Skin epidermis (tissue), 12 donors: ENCODE data around the gene NFKB1.
A peak's percentile ranks its signal among the peaks of the same experiment; 100 is the strongest.

Source experiments
- H3K27ac ChIP-seq, 21 experiments: fragments of 200-600 bp; sonication (generic) in 11 of 21; one replicate each; pipeline ENCODE4 v1.5.0; 2020; ENCODE audit warnings: mild to moderate bottlenecking in 3 of 21, inconsistent platforms in 2 of 21, moderate library complexity in 2 of 21
- H3K4me3 ChIP-seq, 7 experiments: fragments of 200-600 bp; sonication (generic) in 2 of 7; one replicate each; pipeline ENCODE4 v1.5.0; 2020; ENCODE audit warnings: inconsistent platforms in 2 of 7, mild to moderate bottlenecking in 2 of 7, moderate library complexity in 1 of 7

NFKB1 gene

GRCh38 chr4:102525097-102525496, 23.9 kb downstream of the NFKB1 start:
- no peak overlapping the region for H3K4me3 ChIP-seq
- no peak overlapping the region for H3K27ac ChIP-seq

GRCh38 chr4:102525504-102525903, 24.3 kb downstream of the NFKB1 start:
- Histone ChIP-seq H3K4me3 (no peak overlapping the region), H3K27ac (no peak overlapping the region)

- Histone ChIP-seq H3K4me3 (no peak overlapping the region), H3K27ac (no peak overlapping the region)
These were observed 25.4 kb downstream of the NFKB1 start for GRCh38 chr4:102526532-102526931.

- Histone ChIP-seq H3K27ac (peak overlapping the region in 1 of 21 experiments; percentile 51), H3K4me3 (no peak overlapping the region)
These were observed 26.6 kb downstream of the NFKB1 start for GRCh38 chr4:102527695-102528283.

- no peak overlapping the region for H3K4me3 ChIP-seq
- no peak overlapping the region for H3K27ac ChIP-seq
These were observed 28.8 kb downstream of the NFKB1 start for GRCh38 chr4:102529977-102530376.

GRCh38 chr4:102530986-102531385, 29.8 kb downstream of the NFKB1 start:
- Histone ChIP-seq H3K27ac (no peak overlapping the region), H3K4me3 (no peak overlapping the region)

GRCh38 chr4:102531462-102531861, 30.3 kb downstream of the NFKB1 start:
- no peak overlapping the region for H3K27ac ChIP-seq
- no peak overlapping the region for H3K4me3 ChIP-seq

- H3K27ac ChIP-seq: no peak overlapping the region
These were observed 32.2 kb downstream of the NFKB1 start for GRCh38 chr4:102533348-102533747.

GRCh38 chr4:102533904-102534303, 32.7 kb downstream of the NFKB1 start:
- Histone ChIP-seq H3K27ac (peak overlapping the region in 2 of 21 experiments; percentile 5 to 57), H3K4me3 (no peak overlapping the region)

More at GRCh38 chr4:102533348-102533747, 32.2 kb downstream of the NFKB1 start:
- H3K4me3 ChIP-seq: no peak overlapping the region

GRCh38 chr4:102534845-102535244, 33.7 kb downstream of the NFKB1 start:
- H3K4me3 ChIP-seq: no peak overlapping the region
- H3K27ac ChIP-seq: no peak overlapping the region

- H3K27ac ChIP-seq: peak overlapping the region in 3 of 21 experiments; percentile 1 to 11 (median 7)
- H3K4me3 ChIP-seq: no peak overlapping the region
These were observed 34.4 kb downstream of the NFKB1 start for GRCh38 chr4:102535398-102536082.

GRCh38 chr4:102536768-102537167, 35.6 kb downstream of the NFKB1 start:
- H3K4me3 ChIP-seq: no peak overlapping the region

GRCh38 chr4:102537269-102537668, 36.1 kb downstream of the NFKB1 start:
- peak overlapping the region in 1 of 21 experiments; percentile 19 for H3K27ac ChIP-seq
- no peak overlapping the region for H3K4me3 ChIP-seq

More at GRCh38 chr4:102536768-102537167, 35.6 kb downstream of the NFKB1 start:
- H3K27ac ChIP-seq: peak overlapping the region in 1 of 21 experiments; percentile 19

GRCh38 chr4:102541697-102542096, 40.5 kb downstream of the NFKB1 start:
- Histone ChIP-seq H3K27ac (peak overlapping the region in 4 of 21 experiments; percentile 45 to 79 (median 68)), H3K4me3 (no peak overlapping the region)

- Histone ChIP-seq H3K4me3 (no peak overlapping the region), H3K27ac (peak overlapping the region in 19 of 21 experiments; percentile 28 to 79 (median 55))
These were observed 42.1 kb downstream of the NFKB1 start for GRCh38 chr4:102543030-102543928.

- Histone ChIP-seq H3K4me3 (no peak overlapping the region), H3K27ac (peak overlapping the region in 1 of 21 experiments; percentile 26)
These were observed 45.5 kb downstream of the NFKB1 start for GRCh38 chr4:102546635-102547034.

- no peak overlapping the region for H3K4me3 ChIP-seq
- no peak overlapping the region for H3K27ac ChIP-seq
These were observed 46.8 kb downstream of the NFKB1 start for GRCh38 chr4:102547973-102548372.

GRCh38 chr4:102551958-102552565, 50.9 kb downstream of the NFKB1 start:
- Histone ChIP-seq H3K27ac (peak overlapping the region in 1 of 21 experiments; percentile 14), H3K4me3 (no peak overlapping the region)

GRCh38 chr4:102552781-102553180, 51.6 kb downstream of the NFKB1 start:
- peak overlapping the region in 2 of 21 experiments; percentile 6 to 14 for H3K27ac ChIP-seq
- no peak overlapping the region for H3K4me3 ChIP-seq

- no peak overlapping the region for H3K4me3 ChIP-seq
These were observed 52.8 kb downstream of the NFKB1 start for GRCh38 chr4:102553982-102554381.

More at GRCh38 chr4:102553982-102554381, 52.8 kb downstream of the NFKB1 start:
- H3K27ac ChIP-seq: no peak overlapping the region
